ENCODE measurements around the gene SLC46A2. TPM values are rescaled to one million over a fixed set of nuclear protein-coding genes. Genes with fewer than 3 reads are reported as not detected.

The SLC46A2 gene
- total RNA-seq, 1 donor from 2014 or later = not detected

- H3K27ac ChIP-seq (ENCODE audit: low read depth, low read length) = no peak overlapping the region
- DNase-seq (ENCODE audit: low read depth) (no peak), FAIRE-seq (no peak)
- H3K9me3 ChIP-seq (ENCODE audit: insufficient read depth, low read depth, low read length) = no peaks in the 10 kb centered on the region
- Mint-ChIP-seq H3K9me3 (ENCODE audit: unreplicated experiment) (peaks cover 2% of the 10 kb centered on the region), H3K27ac (ENCODE audit: unreplicated experiment) (no peak overlapping the region), H3K4me1 (ENCODE audit: low read depth, unreplicated experiment) (no peaks in the 10 kb centered on the region), H3K4me3 (ENCODE audit: unreplicated experiment) (no peak overlapping the region), H3K36me3 (ENCODE audit: low read depth, unreplicated experiment) (no peaks in the 10 kb centered on the region), H3K27me3 (ENCODE audit: low read depth, unreplicated experiment) (peaks cover 4% of the 10 kb centered on the region)
- H3K4me2 ChIP-seq (ENCODE audit: low read length) = no peak overlapping the region
- no peak overlapping the region for H3K4me3 ChIP-seq (ENCODE audit: insufficient read depth, low read depth, low read length)
- H3K4me1 ChIP-seq (ENCODE audit: insufficient read depth, low read length) = no peaks in the 10 kb centered on the region
- H3K79me2 ChIP-seq (ENCODE audit: insufficient read depth, low read length) = no peaks in the 10 kb centered on the region
- no peaks in the 10 kb centered on the region for H4K20me1 ChIP-seq (ENCODE audit: insufficient read depth, low read length)
- no peak for TF ChIP-seq EZH2 (IDR thresholded peaks at IDR 0.05; ENCODE audit: insufficient read depth, low read length)
- H3K9ac ChIP-seq (ENCODE audit: low read length) = no peak overlapping the region
- peaks cover 13% of the 10 kb centered on the region for H3K27me3 ChIP-seq (ENCODE audit: insufficient read depth, low read length)
- H3K36me3 ChIP-seq (ENCODE audit: insufficient read depth, low read length) = no peaks in the 10 kb centered on the region
- no peak overlapping the region for H2AFZ ChIP-seq (ENCODE audit: low read depth, low read length)
These were observed 9.8 kb upstream of the SLC46A2 start for GRCh38 chr9:112900488-112900887.

GRCh38 chr9:112898872-112899311 lies 8.2 kb upstream of the SLC46A2 start:
- Histone ChIP-seq H3K27me3 (ENCODE audit: insufficient read depth, low read length) (peaks cover 13% of the 10 kb centered on the region), H3K79me2 (ENCODE audit: insufficient read depth, low read length) (no peaks in the 10 kb centered on the region), H3K4me3 (ENCODE audit: insufficient read depth, low read depth, low read length) (no peak overlapping the region), H3K9ac (ENCODE audit: low read length) (no peak overlapping the region), H3K4me2 (ENCODE audit: low read length) (no peak overlapping the region), H2AFZ (ENCODE audit: low read depth, low read length) (no peak overlapping the region), H3K4me1 (ENCODE audit: insufficient read depth, low read length) (no peaks in the 10 kb centered on the region), H3K9me3 (ENCODE audit: insufficient read depth, low read depth, low read length) (no peaks in the 10 kb centered on the region), H3K36me3 (ENCODE audit: insufficient read depth, low read length) (no peaks in the 10 kb centered on the region), H3K27ac (ENCODE audit: low read depth, low read length) (no peak overlapping the region), H4K20me1 (ENCODE audit: insufficient read depth, low read length) (no peaks in the 10 kb centered on the region)
- FAIRE-seq (no peak), DNase-seq (ENCODE audit: low read depth) (no peak)
- H3K36me3 Mint-ChIP-seq (ENCODE audit: low read depth, unreplicated experiment) = no peaks in the 10 kb centered on the region
- peaks cover 2% of the 10 kb centered on the region for H3K9me3 Mint-ChIP-seq (ENCODE audit: unreplicated experiment)
- H3K4me1 Mint-ChIP-seq (ENCODE audit: low read depth, unreplicated experiment) = peaks cover 4% of the 10 kb centered on the region
- TF ChIP-seq EZH2 (IDR thresholded peaks at IDR 0.05; ENCODE audit: insufficient read depth, low read length) (no peak), CTCF (IDR thresholded peaks at IDR 0.05; ENCODE audit: insufficient read depth, low read depth, low read length) (no peak)
- H3K4me3 Mint-ChIP-seq (ENCODE audit: unreplicated experiment) = no peak overlapping the region
- no peak overlapping the region for H3K27ac Mint-ChIP-seq (ENCODE audit: unreplicated experiment)
- H3K27me3 Mint-ChIP-seq (ENCODE audit: low read depth, unreplicated experiment) = peaks cover 4% of the 10 kb centered on the region

GRCh38 chr9:112896131-112896530 lies 5.5 kb upstream of the SLC46A2 start:
- peaks cover 8% of the 10 kb centered on the region for H3K4me1 Mint-ChIP-seq (ENCODE audit: low read depth, unreplicated experiment)
- H3K36me3 ChIP-seq (ENCODE audit: insufficient read depth, low read length) = no peaks in the 10 kb centered on the region
- no peak for TF ChIP-seq CTCF (IDR thresholded peaks at IDR 0.05; ENCODE audit: insufficient read depth, low read depth, low read length)
- TF ChIP-seq EZH2 (IDR thresholded peaks at IDR 0.05; ENCODE audit: insufficient read depth, low read length) = no peak
- H3K4me3 Mint-ChIP-seq (ENCODE audit: unreplicated experiment) = no peak overlapping the region
- H3K4me1 ChIP-seq (ENCODE audit: insufficient read depth, low read length) = no peaks in the 10 kb centered on the region
- no peaks in the 10 kb centered on the region for H4K20me1 ChIP-seq (ENCODE audit: insufficient read depth, low read length)
- H3K9ac ChIP-seq (ENCODE audit: low read length) = no peak overlapping the region
- FAIRE-seq (no peak), DNase-seq (ENCODE audit: low read depth) (no peak)
- H3K9me3 ChIP-seq (ENCODE audit: insufficient read depth, low read depth, low read length) = no peaks in the 10 kb centered on the region
- H3K27me3 ChIP-seq (ENCODE audit: insufficient read depth, low read length) = peaks cover 13% of the 10 kb centered on the region
- H3K4me2 ChIP-seq (ENCODE audit: low read length) = no peak overlapping the region
- no peak overlapping the region for H3K27ac Mint-ChIP-seq (ENCODE audit: unreplicated experiment)
- peaks cover 3% of the 10 kb centered on the region for H3K9me3 Mint-ChIP-seq (ENCODE audit: unreplicated experiment)
- no peak overlapping the region for H3K4me3 ChIP-seq (ENCODE audit: insufficient read depth, low read depth, low read length)
- no peaks in the 10 kb centered on the region for H3K36me3 Mint-ChIP-seq (ENCODE audit: low read depth, unreplicated experiment)
- peaks cover 10% of the 10 kb centered on the region for H3K27me3 Mint-ChIP-seq (ENCODE audit: low read depth, unreplicated experiment)
- no peaks in the 10 kb centered on the region for H3K79me2 ChIP-seq (ENCODE audit: insufficient read depth, low read length)
- no peak overlapping the region for H2AFZ ChIP-seq (ENCODE audit: low read depth, low read length)
- H3K27ac ChIP-seq (ENCODE audit: low read depth, low read length) = no peak overlapping the region
